IgD-negative memory B cell (primary cell): ENCODE data around the gene DNPH1. TPM values are rescaled to one million over a fixed set of nuclear protein-coding genes. Genes with fewer than 3 reads are reported as not detected.

Source experiments
- H3K27ac Mint-ChIP-seq, 3 donors: one replicate each; pipeline ENCODE4 v1.8.0; 2020 to 2022; ENCODE audit warnings: mild to moderate bottlenecking in 3 of 3, mixed read lengths in 3 of 3, moderate library complexity in 1 of 3
- H3K27me3 Mint-ChIP-seq: one replicate; pipeline ENCODE4 v1.8.0; 2021; ENCODE audit warnings: mixed read lengths
- H3K36me3 Mint-ChIP-seq: one replicate; pipeline ENCODE4 v1.8.0; 2020; ENCODE audit warnings: mild to moderate bottlenecking, mixed read lengths
- H3K4me1 Mint-ChIP-seq, 3 donors: one replicate each; pipeline ENCODE4 v1.8.0; 2020 to 2022; ENCODE audit warnings: mixed read lengths in 3 of 3, mild to moderate bottlenecking in 1 of 3
- H3K4me3 Mint-ChIP-seq, 4 donors: one replicate each; pipeline ENCODE4 v1.8.0; 2020 to 2022; ENCODE audit warnings: mild to moderate bottlenecking in 4 of 4, mixed read lengths in 4 of 4, moderate library complexity in 3 of 4
- H3K9me3 Mint-ChIP-seq, 3 donors: one replicate each; pipeline ENCODE4 v1.8.0; 2020 to 2021; ENCODE audit warnings: mixed read lengths in 3 of 3, mild to moderate bottlenecking in 1 of 3
- polyA plus RNA-seq: library from polyadenylated mRNA; unstranded; fragments of 300-500 nt; fragmentation: Illumina TruSeq; gene quantifications from one replicate; pipeline ENCODE4 v1.2.3, GENCODE V29; 2021

Gene DNPH1
- 125 TPM for polyA plus RNA-seq

DNA sequence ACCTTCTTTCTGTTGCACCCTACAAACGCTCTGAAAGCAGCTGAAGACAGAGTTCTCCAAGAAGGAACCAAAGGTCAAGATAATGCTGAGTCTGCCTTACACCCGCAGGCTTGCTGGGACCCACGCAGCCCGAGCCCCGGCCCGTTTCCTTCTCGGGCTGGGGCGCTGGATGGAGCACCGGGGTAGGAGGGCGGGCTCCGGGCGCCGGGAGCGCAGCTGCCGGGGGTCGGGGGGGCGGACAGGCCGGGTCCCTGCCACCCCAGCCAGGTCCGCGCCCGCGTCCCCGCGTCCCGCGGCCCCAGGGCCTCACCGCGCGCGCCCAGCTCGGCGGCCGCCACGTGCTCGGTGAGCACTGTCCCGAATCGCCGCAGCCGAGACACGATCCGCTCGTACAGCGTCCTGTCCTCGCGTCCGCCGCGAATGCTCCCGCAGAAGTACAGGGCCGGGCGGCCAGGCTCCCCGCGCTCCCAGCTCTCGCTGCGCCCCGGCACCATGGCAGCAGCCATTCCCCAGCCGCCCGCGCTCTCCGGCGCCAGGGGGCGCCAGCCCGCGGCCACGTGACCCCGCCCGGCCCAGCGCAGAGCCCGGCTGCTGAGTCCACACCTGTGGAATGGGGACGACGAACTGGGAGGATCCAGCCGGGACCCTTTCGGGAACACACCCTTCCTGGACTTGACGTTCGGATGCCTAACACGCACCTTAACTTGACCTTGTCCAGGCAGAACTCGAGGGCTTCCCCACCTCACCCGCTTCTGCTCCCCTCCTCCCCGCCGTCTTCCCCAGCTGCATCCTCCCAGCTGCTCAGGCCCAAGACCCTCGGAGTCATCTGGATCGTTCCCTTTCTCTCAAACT, at the start of gene DNPH1:
Gene DNPH1, minus strand, starts transcription at position 531 of the 852 bp plus-strand sequence. Its CDS starts 25 bp downstream, at position 506.
- Mint-ChIP-seq H3K36me3 (peaks cover 1% of the 10 kb centered on the region), H3K4me1 (peaks cover 10 to 21% (median 18%) of the 10 kb centered on the region in 3 donors), H3K4me3 (peak within 1 kb of the TSS; percentile 88 to 96 (median 91)), H3K9me3 (no peaks in the 10 kb centered on the region), H3K27me3 (peaks cover 5% of the 10 kb centered on the region), H3K27ac (peak within 1 kb of the TSS; percentile 76 to 97 (median 90))

DNA sequence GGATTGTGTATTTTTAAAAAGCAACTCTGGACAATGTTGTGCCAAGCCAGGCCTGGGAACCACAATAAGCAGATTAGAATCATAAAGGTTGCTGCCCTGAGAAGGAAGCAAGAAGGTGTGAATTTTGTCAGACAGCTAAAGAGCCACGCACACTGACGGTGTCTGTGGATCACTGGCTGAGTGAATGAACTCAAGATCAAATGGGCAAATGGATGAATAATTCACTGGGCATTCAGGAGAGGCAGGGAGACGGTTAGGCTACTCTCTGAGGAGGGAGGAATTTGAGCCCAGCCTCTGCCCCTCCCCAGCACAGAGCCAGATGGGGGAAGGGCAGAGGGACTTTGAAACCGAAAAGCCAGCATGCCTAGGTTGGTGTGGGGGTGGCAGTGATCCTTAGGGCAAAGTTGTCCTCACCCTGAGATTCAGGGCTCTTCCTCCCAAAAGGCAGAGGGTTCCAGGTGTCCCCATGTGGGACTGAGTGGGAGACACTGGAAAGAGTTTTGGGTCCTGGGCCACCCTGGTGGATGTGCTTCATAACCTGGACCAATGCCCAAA, 49.3 kb upstream of the DNPH1 start:
- H3K36me3 Mint-ChIP-seq, result no peaks in the 10 kb centered on the region
- H3K9me3 Mint-ChIP-seq, result peaks cover 0 to 4% (median 0%) of the 10 kb centered on the region in 3 donors
- H3K4me1 Mint-ChIP-seq, result peaks cover 5 to 7% (median 7%) of the 10 kb centered on the region in 3 donors
- no peak overlapping the region for H3K27ac Mint-ChIP-seq
- no peak overlapping the region for H3K4me3 Mint-ChIP-seq
- H3K27me3 Mint-ChIP-seq, result peaks cover 47% of the 10 kb centered on the region

DNA sequence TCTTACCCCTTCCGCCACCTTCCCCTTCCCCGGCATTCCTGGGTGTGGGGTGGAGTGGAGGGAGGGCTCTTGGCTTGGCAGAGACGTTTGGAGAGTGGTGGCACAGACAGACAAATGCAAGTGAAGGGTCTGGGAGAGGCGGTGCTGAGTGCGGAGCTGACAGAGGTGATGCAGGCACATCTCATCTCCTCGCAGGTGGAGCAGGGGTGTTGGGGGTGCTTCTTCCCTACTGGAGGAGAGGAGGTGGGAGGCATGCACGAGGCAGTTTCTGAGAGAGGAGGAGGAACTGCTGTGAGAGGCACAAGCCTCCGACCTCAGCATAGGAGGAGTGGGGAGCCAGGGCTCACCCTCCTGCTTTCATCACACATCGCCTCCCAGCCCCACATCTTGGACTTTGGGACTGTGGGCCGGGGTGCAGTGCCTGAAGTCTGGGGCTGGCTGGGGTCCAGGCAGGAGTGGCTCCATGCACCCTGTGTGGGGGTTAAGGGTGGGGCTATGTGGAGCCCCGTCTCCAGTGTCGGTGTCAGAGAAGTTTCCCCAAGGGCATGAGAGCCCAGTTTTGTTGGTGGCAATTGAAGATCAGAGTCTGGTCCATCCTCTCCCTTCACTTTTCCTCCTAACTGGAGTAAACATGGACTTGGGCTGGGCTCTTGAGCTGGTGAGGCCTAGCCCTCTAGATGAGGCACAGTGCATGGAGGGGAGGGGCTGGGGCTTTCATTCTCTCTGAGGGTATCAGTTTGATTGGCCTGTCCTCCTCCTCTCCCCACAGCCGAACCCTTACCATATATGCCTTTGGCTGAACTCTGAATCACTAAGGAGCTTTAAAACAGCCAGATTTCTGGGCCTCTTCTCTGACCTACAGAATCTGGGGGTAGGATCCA, 48.6 kb upstream of the DNPH1 start:
- peaks cover 47% of the 10 kb centered on the region for H3K27me3 Mint-ChIP-seq

DNA sequence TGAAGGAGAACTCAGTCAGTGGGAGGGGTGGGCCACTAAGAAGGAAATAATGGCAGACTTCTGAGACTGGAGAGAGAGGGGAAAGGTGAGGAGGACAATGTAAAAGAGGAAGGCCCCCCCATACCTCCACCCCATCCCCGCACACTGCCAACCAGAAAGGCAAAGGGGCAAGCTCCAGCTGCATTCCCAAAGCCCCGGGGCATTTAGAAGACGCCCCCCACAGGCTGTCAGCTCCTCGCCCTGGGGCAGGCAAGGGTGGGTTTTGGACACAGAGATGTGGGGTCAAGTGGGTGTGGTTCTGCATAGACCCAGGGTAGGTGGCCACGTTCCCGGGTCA, 48.0 kb upstream of the DNPH1 start:
- peaks cover 5 to 7% (median 7%) of the 10 kb centered on the region in 3 donors for H3K4me1 Mint-ChIP-seq

More for the DNA sequence above, 48.6 kb upstream of the DNPH1 start:
- H3K9me3 Mint-ChIP-seq, result peaks cover 0 to 4% (median 0%) of the 10 kb centered on the region in 3 donors
- H3K36me3 Mint-ChIP-seq, result no peaks in the 10 kb centered on the region
- peak overlapping the region in 2 of 4 donors; percentile 68 to 78 for H3K4me3 Mint-ChIP-seq
- H3K4me1 Mint-ChIP-seq, result peaks cover 5 to 7% (median 7%) of the 10 kb centered on the region in 3 donors
- H3K27ac Mint-ChIP-seq, result no peak overlapping the region

DNA sequence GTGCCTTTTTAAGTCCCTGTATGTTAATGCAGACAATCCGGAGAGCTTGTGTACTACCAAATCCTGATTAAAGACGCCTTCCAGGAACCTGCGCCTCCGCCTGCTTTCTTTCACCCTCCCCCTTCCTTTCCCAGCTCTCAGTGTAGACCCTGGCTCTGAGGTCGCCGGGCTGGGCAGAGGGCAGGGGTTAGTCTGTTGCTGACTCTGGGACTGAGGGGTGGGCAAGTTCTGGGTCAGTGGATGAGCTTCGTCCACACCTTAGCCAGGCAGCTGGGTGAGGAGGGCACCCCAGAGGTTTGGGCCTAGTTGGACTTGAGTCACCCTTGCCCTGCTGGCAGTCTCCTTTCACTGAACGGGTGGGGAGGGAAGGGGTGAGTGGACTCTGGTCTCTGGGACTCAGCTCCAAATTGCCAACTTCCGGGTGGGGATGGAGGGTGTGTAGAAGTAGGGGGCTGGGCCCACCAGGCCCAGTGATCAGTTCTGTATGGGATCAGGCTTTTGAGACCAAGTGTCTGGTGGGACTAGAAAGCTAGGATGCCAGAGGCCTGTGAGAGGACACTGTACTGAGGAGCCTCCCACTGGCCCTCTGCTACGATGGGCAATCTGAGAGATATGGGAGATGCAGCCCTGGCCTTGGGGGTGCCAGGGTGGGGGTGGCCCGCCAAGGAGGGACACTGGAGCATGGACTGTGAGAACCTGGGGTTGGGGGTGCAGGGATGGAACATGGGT, 47.5 kb upstream of the DNPH1 start:
- H3K27ac Mint-ChIP-seq, result no peak overlapping the region
- H3K4me1 Mint-ChIP-seq, result peaks cover 5 to 10% (median 9%) of the 10 kb centered on the region in 3 donors
- peaks cover 0 to 4% (median 0%) of the 10 kb centered on the region in 3 donors for H3K9me3 Mint-ChIP-seq
- H3K36me3 Mint-ChIP-seq, result no peaks in the 10 kb centered on the region
- H3K4me3 Mint-ChIP-seq, result peak overlapping the region in 3 of 4 donors; percentile 44 to 74 (median 66)
- H3K27me3 Mint-ChIP-seq, result peaks cover 44% of the 10 kb centered on the region

More for the DNA sequence above, 48.0 kb upstream of the DNPH1 start:
- Mint-ChIP-seq H3K4me3 (peak overlapping the region in 2 of 4 donors; percentile 68 to 78), H3K27me3 (peaks cover 46% of the 10 kb centered on the region), H3K9me3 (peaks cover 0 to 4% (median 0%) of the 10 kb centered on the region in 3 donors), H3K36me3 (no peaks in the 10 kb centered on the region), H3K27ac (no peak overlapping the region)

GRCh38 chr6:43275801-43276576, 46.7 kb upstream of the DNPH1 start:
- Mint-ChIP-seq H3K4me1 (peaks cover 5 to 16% (median 14%) of the 10 kb centered on the region in 3 donors), H3K4me3 (peak overlapping the region; percentile 4 to 93 (median 84)), H3K36me3 (no peaks in the 10 kb centered on the region), H3K9me3 (peaks cover 0 to 4% (median 0%) of the 10 kb centered on the region in 3 donors), H3K27ac (peak overlapping the region in 1 of 3 donors; percentile 51), H3K27me3 (peaks cover 43% of the 10 kb centered on the region)

- no peaks in the 10 kb centered on the region for H3K36me3 Mint-ChIP-seq
Measured at GRCh38 chr6:43274916-43275597, 45.8 kb upstream of the DNPH1 start.

DNA sequence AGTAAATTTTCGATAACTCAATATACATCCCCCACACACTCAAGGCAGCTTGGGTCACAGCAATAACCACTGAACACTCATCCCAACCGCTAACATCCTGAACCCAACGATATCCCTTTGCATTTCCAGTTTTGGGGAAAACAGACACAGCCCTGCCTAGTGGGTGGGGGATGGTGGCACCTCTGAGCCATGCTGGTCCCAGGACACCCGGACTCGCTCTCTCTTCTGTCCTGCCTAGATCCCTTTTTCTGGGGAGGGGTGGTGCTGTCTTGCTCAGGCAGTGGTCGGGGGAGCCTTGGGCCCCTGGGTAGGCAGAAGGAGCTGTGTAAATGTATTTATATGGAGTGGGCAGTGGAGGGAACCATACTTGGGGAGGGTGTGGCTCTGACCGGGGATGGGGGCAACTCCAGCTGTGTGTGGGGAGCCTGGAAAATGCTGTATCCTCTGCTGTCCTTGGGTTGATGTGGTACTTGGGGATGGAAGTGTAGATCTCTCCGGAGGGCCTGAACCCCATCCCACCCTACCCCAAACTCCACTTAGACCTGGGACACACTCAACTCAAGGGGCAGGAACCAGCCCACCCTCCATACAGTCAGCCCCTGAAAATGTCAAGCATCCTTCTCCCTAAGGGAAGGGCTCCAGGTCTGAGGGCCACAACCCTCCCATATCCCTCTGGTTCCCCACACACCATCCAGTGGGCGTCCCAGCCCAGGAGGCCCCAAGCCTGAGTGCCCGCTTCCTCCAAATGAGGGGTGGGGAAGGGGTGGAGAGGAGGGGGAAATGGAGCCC, 45.0 kb upstream of the DNPH1 start:
- H3K4me1 Mint-ChIP-seq, result peaks cover 5 to 27% (median 26%) of the 10 kb centered on the region in 3 donors
- peaks cover 43% of the 10 kb centered on the region for H3K27me3 Mint-ChIP-seq
- no peaks in the 10 kb centered on the region for H3K36me3 Mint-ChIP-seq
- H3K4me3 Mint-ChIP-seq, result peak overlapping the region; percentile 15 to 79 (median 46)
- H3K9me3 Mint-ChIP-seq, result peaks cover 0 to 4% (median 0%) of the 10 kb centered on the region in 3 donors
- peak overlapping the region in 1 of 3 donors; percentile 58 for H3K27ac Mint-ChIP-seq

More at GRCh38 chr6:43274916-43275597, 45.8 kb upstream of the DNPH1 start:
- H3K27me3 Mint-ChIP-seq, result peaks cover 40% of the 10 kb centered on the region
- H3K9me3 Mint-ChIP-seq, result peaks cover 0 to 4% (median 0%) of the 10 kb centered on the region in 3 donors
- peaks cover 5 to 24% (median 24%) of the 10 kb centered on the region in 3 donors for H3K4me1 Mint-ChIP-seq
- H3K27ac Mint-ChIP-seq, result no peak overlapping the region
- H3K4me3 Mint-ChIP-seq, result peak overlapping the region in 3 of 4 donors; percentile 64 to 80 (median 79)

- H3K27me3 Mint-ChIP-seq, result peaks cover 47% of the 10 kb centered on the region
- peak overlapping the region in 2 of 4 donors; percentile 12 to 15 for H3K4me3 Mint-ChIP-seq
- no peak overlapping the region for H3K27ac Mint-ChIP-seq
- peaks cover 5 to 31% (median 29%) of the 10 kb centered on the region in 3 donors for H3K4me1 Mint-ChIP-seq
- no peaks in the 10 kb centered on the region for H3K36me3 Mint-ChIP-seq
- peaks cover 0 to 4% (median 0%) of the 10 kb centered on the region in 3 donors for H3K9me3 Mint-ChIP-seq
Measured at GRCh38 chr6:43273707-43274106, 44.4 kb upstream of the DNPH1 start.

GRCh38 chr6:43271944-43272343, 42.7 kb upstream of the DNPH1 start:
- Mint-ChIP-seq H3K27me3 (peaks cover 42% of the 10 kb centered on the region), H3K4me3 (peak overlapping the region in 2 of 4 donors; percentile 16 to 28), H3K4me1 (peaks cover 5 to 33% (median 29%) of the 10 kb centered on the region in 3 donors), H3K36me3 (no peaks in the 10 kb centered on the region), H3K27ac (peak overlapping the region in 1 of 3 donors; percentile 31), H3K9me3 (peaks cover 0 to 3% (median 0%) of the 10 kb centered on the region in 3 donors)

DNA sequence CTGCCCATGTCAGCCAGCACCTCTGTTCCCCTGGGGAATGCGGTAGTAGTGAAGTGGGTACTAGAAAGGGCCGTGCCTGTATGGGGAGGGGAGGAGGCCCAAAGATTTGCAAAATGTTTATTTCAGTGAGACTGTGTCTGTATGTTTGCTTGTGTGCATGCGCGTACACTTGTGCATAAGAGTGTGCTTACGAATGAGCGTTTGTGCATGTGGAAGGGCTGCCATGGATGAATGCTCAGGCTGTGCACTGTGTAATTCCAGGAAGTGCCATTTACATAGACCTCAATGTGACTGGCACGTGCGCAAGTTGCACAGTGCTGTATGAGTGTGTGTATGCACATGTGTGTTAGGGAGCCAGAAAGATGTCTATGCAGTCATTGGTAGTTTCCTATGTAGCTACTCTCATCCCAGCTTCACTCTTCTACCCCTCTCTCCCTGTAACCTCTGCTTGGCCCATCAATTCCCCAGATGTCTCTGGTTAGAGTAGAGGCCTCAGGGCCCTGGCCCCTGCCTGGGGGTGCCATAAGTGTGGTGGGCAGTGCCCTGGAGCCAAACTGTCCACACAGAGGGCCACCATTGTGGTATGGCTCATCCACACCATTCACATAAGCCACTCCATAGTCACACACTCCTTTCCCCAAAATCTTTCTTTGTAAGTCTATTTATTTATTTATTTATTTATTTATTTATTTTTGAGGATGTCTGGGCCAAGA, 42.0 kb upstream of the DNPH1 start:
- H3K9me3 Mint-ChIP-seq, result peaks cover 0 to 3% (median 0%) of the 10 kb centered on the region in 3 donors
- H3K4me1 Mint-ChIP-seq, result peaks cover 5 to 33% (median 29%) of the 10 kb centered on the region in 3 donors
- H3K27me3 Mint-ChIP-seq, result peaks cover 36% of the 10 kb centered on the region
- H3K4me3 Mint-ChIP-seq, result peak overlapping the region; percentile 1 to 69 (median 44)
- no peaks in the 10 kb centered on the region for H3K36me3 Mint-ChIP-seq
- H3K27ac Mint-ChIP-seq, result peak overlapping the region in 1 of 3 donors; percentile 0
